Heart right ventricle (tissue), 16 donors: Measurements from ENCODE around the gene PDZD2. TPM values are rescaled to one million over a fixed set of nuclear protein-coding genes. Genes with fewer than 3 reads are reported as not detected.

ENCODE experiments used
- ATAC-seq, 8 donors: fragments of 200-7000 bp; cut with Tn5 transposase; one replicate each; pipeline ENCODE4 v1.9.1; 2020; ENCODE audit warnings: mild to moderate bottlenecking in 8 of 8, moderate library complexity in 8 of 8, moderate number of reproducible peaks in 1 of 8
- DNase-seq, 2 donors: peaks; one replicate each; pipeline ENCODE4 v3.0.0-alpha.2; 2020
- H3K27ac ChIP-seq, 10 donors: fragments of 200-600 bp; sonication (generic) in 2 of 10; one replicate each; pipeline versions ENCODE4 v1.5.0 to v1.8.0; 2020 to 2022; ENCODE audit warnings: mild to moderate bottlenecking in 3 of 10
- H3K27me3 ChIP-seq, 7 donors: fragments of 200-600 bp; one replicate each; pipeline ENCODE4 v1.8.0; 2021 to 2022; ENCODE audit warnings: mild to moderate bottlenecking in 2 of 7
- H3K36me3 ChIP-seq, 9 donors: fragments of 200-600 bp; sonication (generic) in 1 of 9; one replicate each; pipeline versions ENCODE4 v1.5.0 to v1.8.0; 2020 to 2022; ENCODE audit warnings: mild to moderate bottlenecking in 2 of 9
- H3K4me1 ChIP-seq, 9 donors: fragments of 200-600 bp; sonication (generic) in 1 of 9; one replicate each; pipeline versions ENCODE4 v1.5.0 to v1.8.0; 2020 to 2022; ENCODE audit warnings: mild to moderate bottlenecking in 4 of 9
- H3K4me3 ChIP-seq, 10 donors: fragments of 200-600 bp; sonication (generic) in 2 of 10; one replicate each; pipeline versions ENCODE4 v1.5.0 to v1.8.0; 2020 to 2022; ENCODE audit warnings: mild to moderate bottlenecking in 7 of 10, moderate library complexity in 2 of 10
- H3K9me3 ChIP-seq, 11 donors: fragments of 200-600 bp in 10 of 11; sonication (generic) in 2 of 11; one replicate each; pipeline versions ENCODE4 v1.5.0 to v1.8.0; 2013 to 2022; ENCODE audit warnings: mild to moderate bottlenecking in 2 of 11, control low read depth in 1 of 11, moderate library complexity in 1 of 11
- WGBS, 2 donors: extraction: QIAGEN DNeasy Blood & Tissue Kit; methylation state at CpG; one replicate each; pipeline ENCODE4 v1.1.7; 2013; ENCODE audit warnings: inconsistent platforms in 1 of 2; 5-methylcytosine and 5-hydroxymethylcytosine counted together
- intact Hi-C, 10 donors: fragments of 100-400 bp; cut with DNase I; formaldehyde crosslinking; loops; one replicate each; pipeline versions ENCODE4 v1.11.1 to v1.14.2; 2022
- polyA plus RNA-seq, 2 donors: library from polyadenylated mRNA; stranded (reverse); fragments of 200-250 nt; gene quantifications; one replicate each; pipeline ENCODE4 v1.2.3, GENCODE V29; 2013
- total RNA-seq, 10 donors: library from RNA; stranded (reverse); fragmentation: NEBNext Ultra II Directional in 3 of 10; extraction: Animal tissue kit (Norgen Biotek cat#: 25700) in 3 of 10; gene quantifications; one replicate each; pipeline versions ENCODE4 v1.2.1 to v1.2.4, GENCODE V29; 2021 to 2023
- TF ChIP-seq, protein P1 (sequence below), 9 donors: fragments of 200-600 bp; sonication (generic) in 2 of 9; IDR thresholded peaks; one replicate each; pipeline versions ENCODE4 v1.5.0 to v1.8.0; 2021 to 2022; ENCODE audit warnings: antibody characterized with exemption in 9 of 9, mild to moderate bottlenecking in 5 of 9, moderate library complexity in 1 of 9
- donor health status: Arrhythmogenic right ventricular cardiomyopathy.
- donor health status: ischemic (EF 13 %, LVEDD 7.1; RV severe dilation, severe dysfunction).
- donor health status: healthy with polysubstance abuse.
- donor health status: DM: no; HTN: yes; CAD: no.
- donor health status: DM: no; HTN: no; CAD: no.
- donor health status: ischemic (EF 25% LVEDD 6.9; RV normal size, moderate dysfunction).
- donor health status: ischemic (EF 25% LVEDD 5.7; RV mildly dilated, moderate dysfunction).
- donor health status: healthy.
- donor health status: DM: yes; HTN: yes; CAD: no.
- donor health status: Ischemic cardiomyopathy.
- donor health status: ischemic (EF 35%, LVEDD 5.7; RV mildly dilated, moderate dysfunction).
- donor health status: nonischemic (EF 11% LVEDD 7.7; RV severe dilation, severe dysfunction).
- donor health status: DM: yes; HTN: yes; CAD: no.
- donor health status: PGD.
- donor health status: ischemic (EF 29% LVEDD 5.4; RV normal size, mild dysfunction).
- donor health status: nonischemic (EF 23%, LVEDD 6.1; RV moderate dilation, normal function).

The PDZD2 gene
- total and polyA plus RNA-seq, 12 donors = 9.0 to 117 (median 82.5) TPM

DNA sequence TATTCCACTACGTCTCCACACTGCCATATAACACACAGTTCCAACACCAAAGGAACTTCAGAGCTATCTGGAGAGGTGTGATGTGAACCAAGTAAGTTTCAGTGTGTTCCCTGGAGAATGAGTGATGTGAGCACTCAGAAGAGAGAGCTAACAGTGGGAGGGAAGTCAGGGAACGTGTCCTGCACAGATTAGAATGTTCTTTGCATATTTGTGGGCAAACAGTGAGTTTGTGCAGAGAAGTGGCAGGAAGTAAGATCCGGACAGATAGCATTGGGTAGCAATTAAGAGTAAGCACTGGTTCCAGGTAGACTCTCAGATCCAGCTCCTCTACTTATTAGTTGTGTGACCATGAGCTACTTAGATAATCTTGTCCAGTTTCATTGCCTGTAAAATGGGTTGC lies 206.4 kb downstream of the PDZD2 start:
- Histone ChIP-seq H3K27me3 (no peaks in the 10 kb centered on the region), H3K4me1 (peaks cover 4 to 54% (median 19%) of the 10 kb centered on the region in 9 donors), H3K27ac (no peak overlapping the region), H3K36me3 (peaks cover 0 to 4% (median 0%) of the 10 kb centered on the region in 9 donors), H3K4me3 (no peak overlapping the region), H3K9me3 (no peaks in the 10 kb centered on the region)
- ATAC-seq (no peak), DNase-seq (no peak)
- TF ChIP-seq, protein P1, sequence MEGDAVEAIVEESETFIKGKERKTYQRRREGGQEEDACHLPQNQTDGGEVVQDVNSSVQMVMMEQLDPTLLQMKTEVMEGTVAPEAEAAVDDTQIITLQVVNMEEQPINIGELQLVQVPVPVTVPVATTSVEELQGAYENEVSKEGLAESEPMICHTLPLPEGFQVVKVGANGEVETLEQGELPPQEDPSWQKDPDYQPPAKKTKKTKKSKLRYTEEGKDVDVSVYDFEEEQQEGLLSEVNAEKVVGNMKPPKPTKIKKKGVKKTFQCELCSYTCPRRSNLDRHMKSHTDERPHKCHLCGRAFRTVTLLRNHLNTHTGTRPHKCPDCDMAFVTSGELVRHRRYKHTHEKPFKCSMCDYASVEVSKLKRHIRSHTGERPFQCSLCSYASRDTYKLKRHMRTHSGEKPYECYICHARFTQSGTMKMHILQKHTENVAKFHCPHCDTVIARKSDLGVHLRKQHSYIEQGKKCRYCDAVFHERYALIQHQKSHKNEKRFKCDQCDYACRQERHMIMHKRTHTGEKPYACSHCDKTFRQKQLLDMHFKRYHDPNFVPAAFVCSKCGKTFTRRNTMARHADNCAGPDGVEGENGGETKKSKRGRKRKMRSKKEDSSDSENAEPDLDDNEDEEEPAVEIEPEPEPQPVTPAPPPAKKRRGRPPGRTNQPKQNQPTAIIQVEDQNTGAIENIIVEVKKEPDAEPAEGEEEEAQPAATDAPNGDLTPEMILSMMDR (IDR thresholded peaks at IDR 0.05) = no peak
- intact Hi-C loops = no loop called here
- WGBS, 2 donors = 56 to 84% methylated on average over 3 of the region's 3 CpGs

DNA sequence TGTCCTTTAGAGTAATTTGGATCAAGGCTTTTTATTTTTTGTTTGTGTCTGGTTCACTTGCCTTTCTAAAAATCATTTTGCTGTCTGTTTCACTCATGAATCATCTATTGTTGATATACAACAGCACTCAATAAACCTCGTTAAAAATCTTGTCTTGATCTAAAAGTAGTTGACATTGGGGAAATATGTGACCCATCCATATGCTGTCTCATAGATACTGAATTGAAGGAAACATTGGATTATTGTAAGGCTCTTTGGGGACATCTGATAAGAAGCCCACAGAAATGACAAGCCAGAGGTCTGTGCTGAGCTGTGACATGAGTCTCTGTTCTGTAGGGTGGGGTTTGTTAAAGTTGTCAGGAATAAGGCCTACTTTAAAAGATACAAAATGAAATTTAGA lies 208.0 kb downstream of the PDZD2 start:
- intact Hi-C loops = no loop called here
- 24 to 34% methylated on average over 1 of the region's 1 CpG for WGBS, 2 donors
- DNase-seq (no peak), ATAC-seq (peak in 5 of 8 donors; percentile 2 to 54 (median 11))
- Histone ChIP-seq H3K4me3 (no peak overlapping the region), H3K4me1 (peaks cover 4 to 69% (median 24%) of the 10 kb centered on the region in 9 donors), H3K36me3 (peaks cover 0 to 4% (median 0%) of the 10 kb centered on the region in 9 donors), H3K27ac (peak overlapping the region in 7 of 10 donors; percentile 3 to 64 (median 30)), H3K9me3 (no peaks in the 10 kb centered on the region), H3K27me3 (no peaks in the 10 kb centered on the region)
- TF ChIP-seq, protein P1 (IDR thresholded peaks at IDR 0.05) = no peak

DNA sequence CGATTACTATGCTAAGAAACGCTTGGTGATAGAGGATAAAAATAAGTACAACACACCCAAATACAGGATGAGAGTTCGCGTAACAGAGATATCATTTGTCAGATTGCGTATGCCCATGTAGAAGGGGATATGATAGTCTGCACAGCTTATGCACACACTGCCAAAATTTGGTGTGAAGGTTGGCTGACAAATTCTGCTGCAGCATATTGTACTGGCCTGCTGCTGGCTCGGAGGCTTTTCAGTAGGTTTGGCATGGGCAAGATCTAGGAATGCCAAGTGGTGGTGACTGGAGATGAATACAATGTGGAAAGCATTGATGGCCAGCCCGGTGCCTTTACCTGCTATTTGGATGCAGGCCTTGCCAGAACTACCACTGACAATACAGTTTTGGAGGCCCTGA lies 208.4 kb downstream of the PDZD2 start:
- ATAC-seq = peak; percentile 54 to 94 (median 80)
- Histone ChIP-seq H3K4me1 (peaks cover 4 to 73% (median 24%) of the 10 kb centered on the region in 9 donors), H3K4me3 (no peak overlapping the region), H3K36me3 (peaks cover 0 to under 1% (median 0%) of the 10 kb centered on the region in 9 donors), H3K27me3 (no peaks in the 10 kb centered on the region), H3K27ac (peak overlapping the region in 7 of 10 donors; percentile 3 to 64 (median 30)), H3K9me3 (no peaks in the 10 kb centered on the region)
- TF ChIP-seq, protein P1 (IDR thresholded peaks at IDR 0.05) = no peak
- WGBS, 2 donors = 26 to 44% methylated on average over 7 of the region's 7 CpGs
- DNase-seq = peak in 1 of 2 donors; percentile 49
- intact Hi-C loops = no loop called here

DNA sequence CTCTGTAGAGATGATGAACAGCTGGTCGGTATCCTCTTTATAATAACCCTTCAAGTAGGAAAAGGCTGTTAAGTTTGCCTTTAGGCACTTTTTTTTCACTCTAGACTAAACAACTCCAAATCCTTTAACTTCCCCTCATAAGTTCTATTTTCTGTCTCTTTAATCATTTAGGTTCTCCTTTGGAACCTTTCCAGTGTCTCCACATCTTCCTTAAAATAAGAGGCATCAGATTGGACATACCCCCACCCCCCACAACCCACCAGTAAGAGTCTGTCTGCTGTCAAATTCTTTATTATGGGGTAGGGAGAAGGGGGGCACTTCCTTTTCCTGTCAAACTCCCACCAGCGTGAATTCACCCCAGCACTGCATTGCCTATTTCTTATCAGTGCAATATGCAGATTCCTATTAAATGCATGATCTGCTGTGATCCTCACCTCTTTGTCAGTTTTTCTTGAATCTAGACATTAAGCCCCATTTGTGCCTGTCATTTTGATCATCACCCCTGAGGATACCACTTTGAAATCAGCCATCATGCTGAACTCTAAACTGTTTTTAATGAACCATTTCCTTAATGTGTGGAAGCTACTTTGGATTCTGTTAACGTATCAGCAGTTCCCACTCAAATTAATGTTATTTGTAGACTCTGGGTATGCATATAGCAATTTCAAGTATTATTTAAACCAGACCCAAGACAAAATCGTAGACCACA lies 212.2 kb downstream of the PDZD2 start:
- TF ChIP-seq, protein P1 (IDR thresholded peaks at IDR 0.05) = no peak
- WGBS, 2 donors = 53 to 67% methylated on average over 4 of the region's 4 CpGs
- ATAC-seq (no peak), DNase-seq (no peak)
- Histone ChIP-seq H3K4me1 (peaks cover 5 to 91% (median 41%) of the 10 kb centered on the region in 9 donors), H3K27ac (peak overlapping the region in 3 of 10 donors; percentile 9 to 39 (median 38)), H3K27me3 (peaks cover 0 to 27% (median 0%) of the 10 kb centered on the region in 7 donors), H3K36me3 (no peaks in the 10 kb centered on the region), H3K4me3 (no peak overlapping the region), H3K9me3 (no peaks in the 10 kb centered on the region)
- intact Hi-C loops = loop anchor here in 2 of 10 donors (5.0 to 10.0 kb wide), 2 partner anchors 181 to 224 kb away; no protein-coding TSS in a partner anchor
